Measurements from ENCODE around the gene CYP27C1. TPM values are rescaled to one million over a fixed set of nuclear protein-coding genes. Genes with fewer than 3 reads are reported as not detected.
A peak's percentile ranks its signal among the peaks of the same experiment; 100 is the strongest.
"Not testable (repeated sequence)": the region's sequence is repeated elsewhere in the genome, so short reads cannot be mapped to it uniquely, and the experiment has no call there.

Gene CYP27C1
- total and polyA plus RNA-seq, 8 donors = 0.02 to 0.09 (median 0.03) TPM; not detected in 3

- Histone ChIP-seq H3K4me3 (no peak overlapping the region), H3K27ac (no peak overlapping the region), H3K4me1 (peaks cover 0 to 12% (median 0%) of the 10 kb centered on the region in 3 donors), H3K9me3 (no peaks in the 10 kb centered on the region), H3K27me3 (peaks cover 0 to 11% (median 4%) of the 10 kb centered on the region in 4 donors), H3K36me3 (no peaks in the 10 kb centered on the region)
- WGBS, 2 donors = 74 to 80% methylated on average over 14 of the region's 14 CpGs
- TF ChIP-seq, protein P1, sequence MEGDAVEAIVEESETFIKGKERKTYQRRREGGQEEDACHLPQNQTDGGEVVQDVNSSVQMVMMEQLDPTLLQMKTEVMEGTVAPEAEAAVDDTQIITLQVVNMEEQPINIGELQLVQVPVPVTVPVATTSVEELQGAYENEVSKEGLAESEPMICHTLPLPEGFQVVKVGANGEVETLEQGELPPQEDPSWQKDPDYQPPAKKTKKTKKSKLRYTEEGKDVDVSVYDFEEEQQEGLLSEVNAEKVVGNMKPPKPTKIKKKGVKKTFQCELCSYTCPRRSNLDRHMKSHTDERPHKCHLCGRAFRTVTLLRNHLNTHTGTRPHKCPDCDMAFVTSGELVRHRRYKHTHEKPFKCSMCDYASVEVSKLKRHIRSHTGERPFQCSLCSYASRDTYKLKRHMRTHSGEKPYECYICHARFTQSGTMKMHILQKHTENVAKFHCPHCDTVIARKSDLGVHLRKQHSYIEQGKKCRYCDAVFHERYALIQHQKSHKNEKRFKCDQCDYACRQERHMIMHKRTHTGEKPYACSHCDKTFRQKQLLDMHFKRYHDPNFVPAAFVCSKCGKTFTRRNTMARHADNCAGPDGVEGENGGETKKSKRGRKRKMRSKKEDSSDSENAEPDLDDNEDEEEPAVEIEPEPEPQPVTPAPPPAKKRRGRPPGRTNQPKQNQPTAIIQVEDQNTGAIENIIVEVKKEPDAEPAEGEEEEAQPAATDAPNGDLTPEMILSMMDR (IDR thresholded peaks at IDR 0.05) = no peak
- intact Hi-C loops (cut with DNase I) = no loop called here
- no peak for FAIRE-seq
- peak in 1 of 4 donors; percentile 13 for ATAC-seq
- no peak for DNase-seq
Measured at GRCh38 chr2:127217470-127218325, 2.4 kb downstream of the CYP27C1 start.

DNA sequence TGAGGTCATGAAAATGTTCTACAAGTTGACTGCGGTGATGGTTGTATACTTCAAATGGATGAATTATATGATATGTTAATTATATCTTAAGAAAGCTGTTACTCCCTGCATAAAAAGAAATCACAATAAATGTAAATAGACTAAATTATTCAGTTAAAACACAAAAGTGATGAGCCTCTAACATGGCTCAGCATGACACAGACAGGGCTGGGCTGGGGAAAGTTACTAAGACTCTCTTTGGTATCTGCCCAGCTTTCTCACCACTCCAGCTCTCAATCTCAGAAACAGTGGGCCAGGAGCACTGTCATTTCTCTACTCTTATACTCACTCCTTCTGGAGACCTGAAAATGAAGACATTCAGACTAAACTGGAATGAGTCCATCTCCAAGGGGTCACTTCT, 3.5 kb downstream of the CYP27C1 start:
- no peak overlapping the region for H3K4me3 ChIP-seq
- TF ChIP-seq, protein P1 (IDR thresholded peaks at IDR 0.05) = no peak
- no peak for ATAC-seq
- peaks cover 0 to 8% (median 4%) of the 10 kb centered on the region in 4 donors for H3K27me3 ChIP-seq
- no peaks in the 10 kb centered on the region for H3K36me3 ChIP-seq
- WGBS, 2 donors = 93 to 97% methylated on average over 1 of the region's 1 CpG
- H3K9me3 ChIP-seq = no peaks in the 10 kb centered on the region
- no peak for DNase-seq
- FAIRE-seq = no peak
- H3K4me1 ChIP-seq = peaks cover 0 to 12% (median 0%) of the 10 kb centered on the region in 3 donors
- intact Hi-C loops (cut with DNase I) = no loop called here
- no peak overlapping the region for H3K27ac ChIP-seq

- H3K4me3 ChIP-seq = no peak overlapping the region
- H3K9me3 ChIP-seq = no peaks in the 10 kb centered on the region
- H3K4me1 ChIP-seq = peaks cover 0 to 12% (median 0%) of the 10 kb centered on the region in 3 donors
- TF ChIP-seq, protein P1 (IDR thresholded peaks at IDR 0.05) = no peak
- no peaks in the 10 kb centered on the region for H3K36me3 ChIP-seq
- FAIRE-seq = no peak
- no peak for DNase-seq
- intact Hi-C loops (cut with DNase I) = no loop called here
- 79 to 84% methylated on average over 2 of the region's 2 CpGs for WGBS, 2 donors
- no peak for ATAC-seq
- H3K27ac ChIP-seq = no peak overlapping the region
- H3K27me3 ChIP-seq = peaks cover 0 to 8% (median 4%) of the 10 kb centered on the region in 4 donors
Measured at GRCh38 chr2:127216095-127216494, 4.0 kb downstream of the CYP27C1 start.

DNA sequence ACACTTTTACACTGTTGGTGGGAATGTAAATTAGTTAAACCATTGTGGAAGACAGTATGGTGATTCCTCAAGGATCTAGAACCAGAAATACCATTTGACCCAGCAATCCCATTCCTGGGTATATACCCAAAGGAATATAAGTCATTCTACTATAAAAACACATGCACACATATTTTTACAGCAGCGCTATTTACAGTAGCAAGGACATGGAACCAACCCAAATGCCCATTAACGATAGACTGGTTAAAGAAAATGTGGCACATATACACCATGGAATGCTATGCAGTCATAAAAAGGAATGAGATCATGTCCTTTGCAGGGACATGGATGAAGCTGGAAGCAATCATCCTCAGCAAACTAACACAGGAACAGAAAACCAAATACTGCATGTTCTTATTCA, 5.9 kb downstream of the CYP27C1 start:
- H3K36me3 ChIP-seq; H3K27me3 ChIP-seq; ATAC-seq; H3K4me3 ChIP-seq; H3K4me1 ChIP-seq; H3K27ac ChIP-seq; H3K9me3 ChIP-seq; FAIRE-seq; intact Hi-C loops (cut with DNase I); DNase-seq: not testable (repeated sequence)
- WGBS, 2 donors = 87% methylated on average over 2 of the region's 2 CpGs

GRCh38 chr2:127208313-127208712, 11.8 kb downstream of the CYP27C1 start:
- no peaks in the 10 kb centered on the region for H3K4me1 ChIP-seq
- DNase-seq (no peak), ATAC-seq (no peak), FAIRE-seq (no peak)
- no peak overlapping the region for H3K27ac ChIP-seq
- H3K27me3 ChIP-seq = no peaks in the 10 kb centered on the region
- intact Hi-C loops (cut with DNase I) = loop anchor here in 1 of 3 donors (10.0 kb wide), 1 partner anchor 266 kb away; no protein-coding TSS in a partner anchor
- TF ChIP-seq, protein P1 (IDR thresholded peaks at IDR 0.05) = no peak
- no peak overlapping the region for H3K4me3 ChIP-seq
- H3K36me3 ChIP-seq = no peaks in the 10 kb centered on the region
- no peaks in the 10 kb centered on the region for H3K9me3 ChIP-seq
- WGBS, 2 donors = 69 to 70% methylated on average over 4 of the region's 4 CpGs

Data from pancreas (tissue), 10 donors.